Activated CD8-positive, alpha-beta T cell treated with anti-CD3 and anti-CD28 coated beads for 36 hours (primary cell): ENCODE results near the gene EFNA5. TPM values are rescaled to one million over a fixed set of nuclear protein-coding genes. Genes with fewer than 3 reads are reported as not detected.

Experiments used
- ATAC-seq: fragments of 200-7000 bp; cut with Tn5 transposase; one replicate; pipeline ENCODE4 v1.10.0; 2021; ENCODE audit warnings: mild to moderate bottlenecking, moderate library complexity
- CTCF ChIA-PET: fragments of 350-600 bp; sonication (Branson Sonifier 250); formaldehyde crosslinking; loops from one replicate; lab custom pipeline; 2021; ENCODE audit warnings: antibody characterized with exemption; lab: Charles Lee
- POLR2A ChIA-PET: fragments of 350-600 bp; sonication (Branson Sonifier 250); formaldehyde crosslinking; loops from one replicate; lab custom pipeline; 2021; ENCODE audit warnings: antibody characterized with exemption; lab: Charles Lee
- DNase-seq: peaks from one replicate; pipeline ENCODE4 v3.0.0-alpha.2; 2020
- H3K27ac Mint-ChIP-seq: one replicate; pipeline ENCODE4 v1.8.0; 2021; ENCODE audit warnings: mild to moderate bottlenecking, mixed read lengths
- H3K27me3 Mint-ChIP-seq: one replicate; pipeline ENCODE4 v1.8.0; 2021; ENCODE audit warnings: mixed read lengths
- H3K36me3 Mint-ChIP-seq: one replicate; pipeline ENCODE4 v1.8.0; 2021; ENCODE audit warnings: low read depth, mixed read lengths
- H3K4me1 Mint-ChIP-seq: one replicate; pipeline ENCODE4 v1.8.0; 2021; ENCODE audit warnings: low read depth, mixed read lengths
- H3K4me3 Mint-ChIP-seq: one replicate; pipeline ENCODE4 v1.8.0; 2021; ENCODE audit warnings: mild to moderate bottlenecking, moderate library complexity, mixed read lengths
- H3K9me3 Mint-ChIP-seq: one replicate; pipeline ENCODE4 v1.8.0; 2021; ENCODE audit warnings: mixed read lengths
- intact Hi-C: fragments of 100-400 bp; cut with micrococcal nuclease; formaldehyde crosslinking; loops from one replicate; pipeline ENCODE4 v1.10.0; 2022
- total RNA-seq, 2 experiments: library from RNA; stranded (reverse); gene quantifications; one replicate each; pipeline ENCODE4 v1.2.3, GENCODE V29; 2021
- TF ChIP-seq, protein P1 (sequence below): fragments of 200-600 bp; IDR thresholded peaks from one replicate; pipeline ENCODE4 v1.8.0; 2022; ENCODE audit warnings: antibody characterized with exemption, mild to moderate bottlenecking

Gene EFNA5
- total RNA-seq, 2 experiments from 2014 or later: not detected

DNA sequence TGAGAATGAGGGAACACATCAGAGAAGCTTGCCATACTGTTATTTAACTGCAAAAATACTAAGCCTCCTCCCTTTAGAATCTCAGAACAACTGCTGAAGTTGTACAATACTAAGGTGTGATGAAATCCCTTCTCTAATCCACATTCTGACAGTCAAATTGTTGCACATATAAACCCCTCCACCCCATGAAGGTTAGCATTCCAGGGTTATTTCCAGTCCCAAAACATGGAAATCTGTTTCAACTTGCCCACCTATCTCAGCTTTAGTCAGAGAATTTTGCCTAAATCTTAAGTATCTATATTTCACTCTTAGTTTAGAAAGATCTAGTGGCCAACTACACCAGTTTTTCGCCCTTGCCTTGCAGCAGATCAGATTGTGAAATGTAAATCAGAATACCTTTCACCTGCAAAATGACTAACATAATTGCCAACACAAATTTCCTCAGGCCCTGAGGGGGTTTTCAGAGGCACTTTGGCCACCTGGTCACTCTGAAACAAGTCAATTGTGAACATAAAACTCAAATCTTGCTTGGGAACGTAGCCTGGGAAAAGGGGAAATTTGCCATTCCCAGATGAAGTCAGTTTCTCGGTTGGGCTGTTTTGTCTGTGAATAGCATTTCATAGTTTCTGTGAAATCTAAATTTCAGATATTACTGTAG is 93.9 kb downstream of the EFNA5 start:
- ChIA-PET CTCF (no interaction called here), POLR2A (no interaction called here)
- ATAC-seq (no peak), DNase-seq (no peak)
- H3K27ac Mint-ChIP-seq: no peak overlapping the region
- H3K4me1 Mint-ChIP-seq: peaks cover 3% of the 10 kb centered on the region
- intact Hi-C loops: no loop called here
- peaks cover 20% of the 10 kb centered on the region for H3K27me3 Mint-ChIP-seq
- no peak overlapping the region for H3K4me3 Mint-ChIP-seq
- TF ChIP-seq, protein P1, sequence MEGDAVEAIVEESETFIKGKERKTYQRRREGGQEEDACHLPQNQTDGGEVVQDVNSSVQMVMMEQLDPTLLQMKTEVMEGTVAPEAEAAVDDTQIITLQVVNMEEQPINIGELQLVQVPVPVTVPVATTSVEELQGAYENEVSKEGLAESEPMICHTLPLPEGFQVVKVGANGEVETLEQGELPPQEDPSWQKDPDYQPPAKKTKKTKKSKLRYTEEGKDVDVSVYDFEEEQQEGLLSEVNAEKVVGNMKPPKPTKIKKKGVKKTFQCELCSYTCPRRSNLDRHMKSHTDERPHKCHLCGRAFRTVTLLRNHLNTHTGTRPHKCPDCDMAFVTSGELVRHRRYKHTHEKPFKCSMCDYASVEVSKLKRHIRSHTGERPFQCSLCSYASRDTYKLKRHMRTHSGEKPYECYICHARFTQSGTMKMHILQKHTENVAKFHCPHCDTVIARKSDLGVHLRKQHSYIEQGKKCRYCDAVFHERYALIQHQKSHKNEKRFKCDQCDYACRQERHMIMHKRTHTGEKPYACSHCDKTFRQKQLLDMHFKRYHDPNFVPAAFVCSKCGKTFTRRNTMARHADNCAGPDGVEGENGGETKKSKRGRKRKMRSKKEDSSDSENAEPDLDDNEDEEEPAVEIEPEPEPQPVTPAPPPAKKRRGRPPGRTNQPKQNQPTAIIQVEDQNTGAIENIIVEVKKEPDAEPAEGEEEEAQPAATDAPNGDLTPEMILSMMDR: no peak
- no peaks in the 10 kb centered on the region for H3K36me3 Mint-ChIP-seq
- H3K9me3 Mint-ChIP-seq: no peaks in the 10 kb centered on the region

DNA sequence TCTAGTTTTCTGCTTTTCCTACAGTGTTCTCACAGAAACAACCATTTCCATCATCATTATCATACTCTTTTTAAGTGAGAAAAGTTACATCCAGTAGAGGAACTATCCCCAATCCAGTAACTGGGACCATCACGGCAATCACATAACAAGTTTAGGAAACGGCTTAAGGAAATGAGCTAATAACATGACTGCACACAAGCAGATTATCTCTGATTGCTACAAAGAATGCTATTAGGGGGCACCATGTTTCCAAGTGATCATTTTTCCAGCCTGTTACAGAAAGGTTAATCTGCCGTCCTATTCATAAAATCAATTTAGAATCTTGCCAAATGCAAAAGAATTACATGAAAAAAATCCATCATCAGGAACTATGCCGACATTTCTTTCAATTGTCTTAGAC is 94.6 kb downstream of the EFNA5 start:
- Mint-ChIP-seq H3K27me3 (peaks cover 16% of the 10 kb centered on the region), H3K27ac (no peak overlapping the region), H3K9me3 (no peaks in the 10 kb centered on the region), H3K4me3 (no peak overlapping the region), H3K4me1 (peaks cover 8% of the 10 kb centered on the region), H3K36me3 (no peaks in the 10 kb centered on the region)
- ChIA-PET CTCF (no interaction called here), POLR2A (no interaction called here)
- TF ChIP-seq, protein P1: no peak
- DNase-seq: no peak
- no peak for ATAC-seq
- intact Hi-C loops: no loop called here

DNA sequence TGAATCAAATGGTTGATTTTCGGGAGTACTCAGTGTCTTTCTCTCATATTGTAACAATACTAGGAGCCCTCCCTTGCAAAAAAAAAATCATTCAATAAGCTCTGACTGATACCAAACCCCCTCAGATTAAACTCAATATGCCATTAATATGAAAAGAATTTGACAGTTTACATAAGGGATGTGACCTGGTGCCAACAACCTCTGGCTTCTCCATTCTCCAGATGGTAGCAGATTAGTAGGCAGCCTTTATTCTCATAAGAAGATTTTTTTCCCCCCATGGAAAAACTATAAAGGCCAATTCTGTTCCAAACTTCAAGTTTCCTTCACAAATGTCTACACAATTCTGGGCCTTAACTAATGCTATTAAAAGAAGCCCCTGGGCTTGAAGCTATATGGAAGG is 96.5 kb downstream of the EFNA5 start:
- no peak overlapping the region for H3K4me3 Mint-ChIP-seq
- no peaks in the 10 kb centered on the region for H3K9me3 Mint-ChIP-seq
- ATAC-seq: no peak
- ChIA-PET POLR2A (no interaction called here), CTCF (interaction anchor here (3.5 kb wide), 1 partner anchor 12 kb away, joined by 27 read pairs; no protein-coding TSS in a partner anchor)
- H3K27ac Mint-ChIP-seq: no peak overlapping the region
- TF ChIP-seq, protein P1: no peak
- H3K4me1 Mint-ChIP-seq: peaks cover 14% of the 10 kb centered on the region
- intact Hi-C loops: no loop called here
- DNase-seq: no peak
- H3K36me3 Mint-ChIP-seq: no peaks in the 10 kb centered on the region
- peaks cover 12% of the 10 kb centered on the region for H3K27me3 Mint-ChIP-seq

DNA sequence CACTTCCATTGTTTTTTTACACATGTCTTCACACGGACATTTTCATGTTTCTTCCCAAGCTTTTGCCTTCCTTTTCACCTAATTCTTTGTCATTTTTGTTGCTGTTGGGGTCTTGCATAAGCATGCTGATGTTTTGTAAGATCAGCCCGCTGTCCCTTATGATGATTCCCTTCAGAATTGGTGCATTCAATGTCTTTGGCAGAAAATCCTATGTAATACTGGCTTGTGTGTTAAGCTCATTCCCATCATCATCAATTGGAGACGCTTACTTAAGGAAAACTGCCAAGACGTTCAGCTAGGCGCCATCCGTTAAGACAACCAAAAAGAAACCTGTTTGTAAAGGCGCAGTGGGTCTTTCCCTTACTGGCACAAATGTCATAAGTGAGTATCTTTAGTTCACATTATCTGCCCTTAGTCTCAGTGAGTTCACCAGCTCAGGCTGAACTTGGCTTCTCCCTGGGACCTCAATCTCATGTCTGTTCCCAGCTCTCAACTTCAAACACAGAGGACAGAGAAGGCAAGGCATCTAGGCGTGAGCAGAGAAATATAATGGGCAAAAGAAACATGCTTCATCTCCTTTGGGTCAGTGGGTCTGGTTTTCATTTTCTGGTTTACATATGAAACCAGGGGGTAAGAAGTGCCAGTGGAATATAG is 97.9 kb downstream of the EFNA5 start:
- peaks cover 12% of the 10 kb centered on the region for H3K27me3 Mint-ChIP-seq
- CTCF ChIA-PET: interaction anchor here (0.5 to 3.5 kb wide), 37 partner anchors 8 to 521 kb away, joined by 3 to 27 read pairs (median 4); no protein-coding TSS in a partner anchor

More for the DNA sequence above, 97.9 kb downstream of the EFNA5 start:
- H3K9me3 Mint-ChIP-seq: no peaks in the 10 kb centered on the region
- no peak overlapping the region for H3K27ac Mint-ChIP-seq
- no peak overlapping the region for H3K4me3 Mint-ChIP-seq
- peaks cover 14% of the 10 kb centered on the region for H3K4me1 Mint-ChIP-seq
- no peak for DNase-seq
- intact Hi-C loops: no loop called here
- no peaks in the 10 kb centered on the region for H3K36me3 Mint-ChIP-seq
- no peak for ATAC-seq
- POLR2A ChIA-PET: no interaction called here
- TF ChIP-seq, protein P1: no peak
